Left lobe of liver (tissue), 2 donors: ENCODE data around the gene MAML3. TPM values are rescaled to one million over a fixed set of nuclear protein-coding genes. Genes with fewer than 3 reads are reported as not detected.

Experiments
- ATAC-seq: fragments of 200-7000 bp; cut with Tn5 transposase; one replicate; pipeline ENCODE4 v1.9.1; 2020; ENCODE audit warnings: mild to moderate bottlenecking, moderate library complexity
- DNase-seq: peaks from one replicate; pipeline ENCODE4 v3.0.0-alpha.2; 2020; ENCODE audit warnings: low spot score
- total RNA-seq: library from RNA; stranded (reverse); gene quantifications from one replicate; pipeline ENCODE4 v1.2.1, GENCODE V29; 2021
- donor health status: DM: no; HTN: no; CAD: no; lungs with moderate emphysema.
- donor health status: DM: no; HTN: yes; CAD: no.

MAML3 gene
- total RNA-seq, 1 donor from 2014 or later = 8.4 TPM

- no peak for ATAC-seq
Observed at GRCh38 chr4:140103676-140104075, 50.3 kb downstream of the MAML3 start.

GRCh38 chr4:140102421-140102820 is 51.6 kb downstream of the MAML3 start:
- no peak for ATAC-seq
- no peak for DNase-seq

More at GRCh38 chr4:140103676-140104075, 50.3 kb downstream of the MAML3 start:
- DNase-seq = no peak

- ATAC-seq (no peak), DNase-seq (no peak)
Observed at GRCh38 chr4:140100771-140101170, 53.2 kb downstream of the MAML3 start.

GRCh38 chr4:140099983-140100382 is 54.0 kb downstream of the MAML3 start:
- peak; percentile 44 for ATAC-seq
- no peak for DNase-seq

GRCh38 chr4:140098455-140099160 is 55.4 kb downstream of the MAML3 start:
- no peak for ATAC-seq
- DNase-seq = no peak

GRCh38 chr4:140097572-140097971 is 56.4 kb downstream of the MAML3 start:
- DNase-seq (no peak), ATAC-seq (no peak)

GRCh38 chr4:140096921-140097320 is 57.1 kb downstream of the MAML3 start:
- ATAC-seq = no peak
- no peak for DNase-seq

- no peak for DNase-seq
- ATAC-seq = no peak
Observed at GRCh38 chr4:140096483-140096861, 57.5 kb downstream of the MAML3 start.

- DNase-seq (no peak), ATAC-seq (peak; percentile 29)
Observed at GRCh38 chr4:140095694-140096482, 58.1 kb downstream of the MAML3 start.

GRCh38 chr4:140094438-140095420 is 59.3 kb downstream of the MAML3 start:
- ATAC-seq = peak; percentile 17

GRCh38 chr4:140092094-140092851 is 61.7 kb downstream of the MAML3 start:
- DNase-seq = peak; percentile 53

More at GRCh38 chr4:140094438-140095420, 59.3 kb downstream of the MAML3 start:
- DNase-seq = peak; percentile 48

GRCh38 chr4:140091305-140091704 is 62.7 kb downstream of the MAML3 start:
- ATAC-seq (no peak), DNase-seq (no peak)

More at GRCh38 chr4:140092094-140092851, 61.7 kb downstream of the MAML3 start:
- peak; percentile 58 for ATAC-seq

GRCh38 chr4:140090215-140090731 is 63.7 kb downstream of the MAML3 start:
- no peak for ATAC-seq
- DNase-seq = no peak

- no peak for DNase-seq
- no peak for ATAC-seq
Observed at GRCh38 chr4:140089216-140089615, 64.8 kb downstream of the MAML3 start.

- no peak for DNase-seq
- ATAC-seq = no peak
Observed at GRCh38 chr4:140088323-140088967, 65.5 kb downstream of the MAML3 start.

GRCh38 chr4:140085881-140086280 is 68.1 kb downstream of the MAML3 start:
- DNase-seq (no peak), ATAC-seq (no peak)

GRCh38 chr4:140085062-140085622 is 68.8 kb downstream of the MAML3 start:
- no peak for ATAC-seq

GRCh38 chr4:140084385-140084784 is 69.6 kb downstream of the MAML3 start:
- DNase-seq (no peak), ATAC-seq (no peak)

More at GRCh38 chr4:140085062-140085622, 68.8 kb downstream of the MAML3 start:
- DNase-seq = no peak

GRCh38 chr4:140082391-140082755 is 71.6 kb downstream of the MAML3 start:
- ATAC-seq (peak; percentile 13), DNase-seq (no peak)
